HepG2 (cell line): ENCODE measurements around the gene KLHDC4. TPM values are rescaled to one million over a fixed set of nuclear protein-coding genes. Genes with fewer than 3 reads are reported as not detected.
A peak's percentile ranks its signal among the peaks of the same experiment; 100 is the strongest.

ENCODE experiments used
- CBX2 ChIP-seq, 2 experiments: fragments of 200-600 bp in 1 of 2; sonication (generic); formaldehyde crosslinking in 1 of 2; IDR thresholded peaks; 2 replicates each; pipeline versions ENCODE4 v1.7.0 to v1.8.1; 2018 to 2022; ENCODE audit warnings: low read depth in 2 of 2, low read length in 1 of 2, mild to moderate bottlenecking in 1 of 2, missing genetic modification reagents in 1 of 2
- GFI1 ChIP-seq: sonication (generic); formaldehyde crosslinking; IDR thresholded peaks from 2 replicates; pipeline ENCODE4 v1.5.0; 2020; ENCODE audit warnings: missing genetic modification reagents, mild to moderate bottlenecking, borderline replicate concordance
- GPN1 ChIP-seq: sonication (generic); formaldehyde crosslinking; IDR thresholded peaks from 2 replicates; pipeline ENCODE4 v1.5.1; 2020; ENCODE audit warnings: missing genetic modification reagents, borderline replicate concordance
- HOMEZ ChIP-seq: IDR thresholded peaks from 2 replicates; pipeline ENCODE4 v1.6.1; 2016; ENCODE audit warnings: low read depth
- ISX ChIP-seq: sonication (generic); formaldehyde crosslinking; conservative IDR thresholded peaks from 2 replicates; pipeline ENCODE4 v1.5.0; 2020; ENCODE audit warnings: missing genetic modification reagents
- KLF15 ChIP-seq: sonication (generic); formaldehyde crosslinking; IDR thresholded peaks from 2 replicates; pipeline ENCODE4 v1.8.1; 2023; ENCODE audit warnings: borderline replicate concordance, mild to moderate bottlenecking, inconsistent platforms, missing genetic modification reagents, mixed read lengths
- MXD4 ChIP-seq: IDR thresholded peaks from 2 replicates; pipeline ENCODE4 v1.6.1; 2016; ENCODE audit warnings: mild to moderate bottlenecking, missing biosample characterization, missing genetic modification reagents
- NCOA2 ChIP-seq: sonication (generic); formaldehyde crosslinking; IDR thresholded peaks from 2 replicates; pipeline ENCODE4 v1.8.0; 2022; ENCODE audit warnings: inconsistent platforms
- NFYB ChIP-seq: sonication (generic); formaldehyde crosslinking; IDR thresholded peaks from 2 replicates; pipeline ENCODE4 v1.4.0; 2020; ENCODE audit warnings: missing genetic modification reagents
- REPIN1 ChIP-seq: sonication (generic); formaldehyde crosslinking; IDR thresholded peaks from 2 replicates; pipeline ENCODE4 v1.8.0; 2022; ENCODE audit warnings: missing genetic modification reagents, low read depth, mild to moderate bottlenecking, borderline replicate concordance
- RERE ChIP-seq: IDR thresholded peaks from 2 replicates; pipeline ENCODE4 v1.6.1; 2016; ENCODE audit warnings: low read depth, missing genetic modification reagents, missing compliant biosample characterization
- RFX3 ChIP-seq: IDR thresholded peaks from 2 replicates; pipeline ENCODE4 v1.6.1; 2016; ENCODE audit warnings: missing biosample characterization, missing genetic modification reagents
- SNAPC5 ChIP-seq: sonication (generic); formaldehyde crosslinking; IDR thresholded peaks from 2 replicates; pipeline ENCODE4 v1.8.1; 2023; ENCODE audit warnings: mild to moderate bottlenecking, missing genetic modification reagents, borderline replicate concordance
- THAP7 ChIP-seq: sonication (generic); formaldehyde crosslinking; IDR thresholded peaks from 2 replicates; pipeline ENCODE4 v1.8.1; 2023; ENCODE audit warnings: mild to moderate bottlenecking, missing genetic modification reagents
- ZFP36L2 ChIP-seq: sonication (generic); formaldehyde crosslinking; IDR thresholded peaks from 2 replicates; pipeline ENCODE4 v1.4.0; 2020; ENCODE audit warnings: missing genetic modification reagents
- ZIK1 ChIP-seq: sonication (generic); formaldehyde crosslinking; IDR thresholded peaks from 2 replicates; pipeline ENCODE4 v1.5.0; 2020; ENCODE audit warnings: mild to moderate bottlenecking, low read depth, missing genetic modification reagents, borderline replicate concordance
- ZNF143 ChIP-seq: sonication (generic); formaldehyde crosslinking; IDR thresholded peaks from 2 replicates; pipeline ENCODE4 v1.4.0; 2020; ENCODE audit warnings: missing genetic modification reagents
- ZNF230 ChIP-seq: sonication (generic); formaldehyde crosslinking; IDR thresholded peaks from 2 replicates; pipeline ENCODE4 v1.4.0; 2020; ENCODE audit warnings: mild to moderate bottlenecking, missing genetic modification reagents
- ZNF263 ChIP-seq: sonication (generic); formaldehyde crosslinking; IDR thresholded peaks from 2 replicates; pipeline ENCODE4 v1.4.0; 2020; ENCODE audit warnings: missing genetic modification reagents
- ZNF564 ChIP-seq: sonication (generic); formaldehyde crosslinking; IDR thresholded peaks from 2 replicates; pipeline ENCODE4 v1.8.1; 2023; ENCODE audit warnings: mild to moderate bottlenecking, missing genetic modification reagents
- ZNF788 ChIP-seq: sonication (generic); formaldehyde crosslinking; IDR thresholded peaks from 2 replicates; pipeline ENCODE4 v1.5.0; 2020; ENCODE audit warnings: mild to moderate bottlenecking, missing genetic modification reagents, borderline replicate concordance
- polyA plus RNA-seq, 8 experiments: library from polyadenylated mRNA; depleted of rRNA in 3 of 8; stranded (reverse) in 7 of 8; unstranded in 1 of 8; fragments of >200 nt; fragmentation: Illumina TruSeq in 4 of 8; extraction: Trizol in 4 of 8; gene quantifications; 2 replicates each; pipeline versions ENCODE4 v1.2.1 to v1.2.3, GENCODE V29; 2011 to 2016; ENCODE audit warnings: low read depth in 4 of 8, missing spikeins in 1 of 8, mixed read lengths in 1 of 8; ENCODE audit not compliant: insufficient read depth in 1 of 8
- total RNA-seq, 5 experiments: library from RNA; depleted of rRNA; stranded (reverse); fragments of >200 nt; fragmentation: Illumina TruSeq; extraction: Trizol; gene quantifications; 2 replicates each; pipeline ENCODE4 v1.2.3, GENCODE V29; 2016; ENCODE audit warnings: low read depth in 1 of 5

KLHDC4 gene
- total and polyA plus RNA-seq, 2 of the 13 experiments (the other 11 are each of a cell fraction or from before 2014, with no cell fraction given): 18.7 to 31.8 TPM

- TF ChIP-seq CBX2 (IDR thresholded peaks at IDR 0.05; ENCODE audit: low read depth, low read length) (no peak), CBX2 (CRISPR knock-in tag; IDR thresholded peaks at IDR 0.05; ENCODE audit: low read depth) (0 out of 2 replicates have a peak, but pooled peaks have one; percentile 59), ZNF230 (0 out of 2 replicates have a peak, but pooled peaks have one; percentile 74), ZNF143 (CRISPR knock-in tag) (peak; percentile 59; the same call in 1 of the 2 replicates), ZNF263 (CRISPR knock-in tag) (peak; percentile 85), THAP7 (peak; percentile 61; the same call in 1 of the 2 replicates), ZFP36L2 (CRISPR knock-in tag) (no peak), HOMEZ (CRISPR knock-in tag) (0 out of 2 replicates have a peak, but pooled peaks have one; percentile 51), RFX3 (CRISPR knock-in tag) (0 out of 2 replicates have a peak, but pooled peaks have one; percentile 25), GPN1 (CRISPR knock-in tag) (peak; percentile 60; the same call in 1 of the 2 replicates), RERE (CRISPR knock-in tag) (peak; percentile 60; the same call in 1 of the 2 replicates), ZNF564 (CRISPR knock-in tag) (peak; percentile 68; the same call in 1 of the 2 replicates), SNAPC5 (CRISPR knock-in tag) (no peak), REPIN1 (peak; percentile 99), ZNF788 (peak; percentile 96; the same call in 1 of the 2 replicates), ISX (no peak), ZIK1 (CRISPR knock-in tag) (0 out of 2 replicates have a peak, but pooled peaks have one; percentile 68), MXD4 (CRISPR knock-in tag) (peak; percentile 78), NFYB (CRISPR knock-in tag) (0 out of 2 replicates have a peak, but pooled peaks have one; percentile 24), KLF15 (CRISPR knock-in tag) (no peak; the same call in 1 of the 2 replicates), NCOA2 (CRISPR knock-in tag) (peak; percentile 89), GFI1 (CRISPR knock-in tag) (peak; percentile 95)
These were observed 13.2 kb upstream of the KLHDC4 start (continued) for GRCh38 chr16:87778830-87779579.
